Measurements from ENCODE around the gene UBQLN4. TPM values are rescaled to one million over a fixed set of nuclear protein-coding genes. Genes with fewer than 3 reads are reported as not detected.

UBQLN4 gene
- total RNA-seq, result 10 to 100 TPM; 27.0 to 43.6 TPM

DNA sequence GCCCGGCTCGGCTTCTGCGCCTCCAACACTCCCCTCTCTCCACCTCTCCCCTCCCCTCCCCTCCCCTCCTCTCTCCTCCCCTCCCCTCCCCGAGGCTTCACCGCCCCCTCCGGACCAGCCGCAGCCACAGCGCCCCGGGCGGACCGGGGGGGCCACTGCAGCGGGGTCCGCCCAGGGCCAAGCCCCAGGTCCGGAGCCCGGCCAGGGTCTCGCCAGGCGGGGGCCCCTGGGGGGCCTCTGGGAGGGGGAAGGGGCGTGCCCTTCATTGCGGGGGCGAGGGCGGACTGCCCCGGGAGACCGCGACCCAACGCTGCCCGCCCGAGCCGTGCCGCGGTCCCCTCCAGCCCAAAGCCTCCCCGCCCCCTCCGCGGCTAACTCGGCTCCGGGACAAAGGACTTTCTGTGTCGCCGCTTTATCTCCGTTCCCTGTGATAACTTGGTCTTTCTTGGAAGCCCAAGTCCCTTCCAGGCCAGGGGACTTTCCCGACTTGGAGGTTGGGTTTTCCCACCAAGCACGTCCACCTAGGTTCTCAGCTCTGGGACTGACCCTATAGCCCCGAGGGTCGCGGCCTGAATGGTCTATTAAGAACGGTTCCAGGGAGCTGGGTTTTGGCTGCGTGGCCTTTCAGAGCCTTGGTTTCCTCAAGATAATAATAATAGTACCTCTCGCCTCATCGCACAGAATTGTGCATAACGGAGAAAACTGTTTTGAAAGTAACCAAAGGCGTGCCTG is at the start of gene UBQLN4:
UBQLN4 (minus strand) TSS at position 31 of the 732 bp plus-strand sequence. CDS start 97 bp downstream, outside the sequence.
- peak; percentile 84 for DNase-seq (ENCODE audit: low spot score)
- H3K4me3 ChIP-seq, result peak within 1 kb of the TSS; percentile 69 to 93
- no peaks in the 10 kb centered on the region for H3K4me1 ChIP-seq (replicated peaks)
- no peaks in the 10 kb centered on the region for H3K36me3 ChIP-seq
- H3K27me3 ChIP-seq (replicated peaks; ENCODE audit: insufficient read depth), result no peaks in the 10 kb centered on the region
- TF ChIP-seq POLR2A (IDR thresholded peaks at IDR 0.05), result no peak
- TF ChIP-seq, protein P1, sequence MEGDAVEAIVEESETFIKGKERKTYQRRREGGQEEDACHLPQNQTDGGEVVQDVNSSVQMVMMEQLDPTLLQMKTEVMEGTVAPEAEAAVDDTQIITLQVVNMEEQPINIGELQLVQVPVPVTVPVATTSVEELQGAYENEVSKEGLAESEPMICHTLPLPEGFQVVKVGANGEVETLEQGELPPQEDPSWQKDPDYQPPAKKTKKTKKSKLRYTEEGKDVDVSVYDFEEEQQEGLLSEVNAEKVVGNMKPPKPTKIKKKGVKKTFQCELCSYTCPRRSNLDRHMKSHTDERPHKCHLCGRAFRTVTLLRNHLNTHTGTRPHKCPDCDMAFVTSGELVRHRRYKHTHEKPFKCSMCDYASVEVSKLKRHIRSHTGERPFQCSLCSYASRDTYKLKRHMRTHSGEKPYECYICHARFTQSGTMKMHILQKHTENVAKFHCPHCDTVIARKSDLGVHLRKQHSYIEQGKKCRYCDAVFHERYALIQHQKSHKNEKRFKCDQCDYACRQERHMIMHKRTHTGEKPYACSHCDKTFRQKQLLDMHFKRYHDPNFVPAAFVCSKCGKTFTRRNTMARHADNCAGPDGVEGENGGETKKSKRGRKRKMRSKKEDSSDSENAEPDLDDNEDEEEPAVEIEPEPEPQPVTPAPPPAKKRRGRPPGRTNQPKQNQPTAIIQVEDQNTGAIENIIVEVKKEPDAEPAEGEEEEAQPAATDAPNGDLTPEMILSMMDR (IDR thresholded peaks at IDR 0.05), result peak; percentile 25 to 75 (median 39)
- intact Hi-C loops (cut with DNase I), result no loop called here
- WGBS, result under 1% methylated on average over 43 of the region's 49 CpGs
- no peaks in the 10 kb centered on the region for H3K9me3 ChIP-seq
- peak within 1 kb of the TSS; percentile 89 for H3K27ac ChIP-seq

DNA sequence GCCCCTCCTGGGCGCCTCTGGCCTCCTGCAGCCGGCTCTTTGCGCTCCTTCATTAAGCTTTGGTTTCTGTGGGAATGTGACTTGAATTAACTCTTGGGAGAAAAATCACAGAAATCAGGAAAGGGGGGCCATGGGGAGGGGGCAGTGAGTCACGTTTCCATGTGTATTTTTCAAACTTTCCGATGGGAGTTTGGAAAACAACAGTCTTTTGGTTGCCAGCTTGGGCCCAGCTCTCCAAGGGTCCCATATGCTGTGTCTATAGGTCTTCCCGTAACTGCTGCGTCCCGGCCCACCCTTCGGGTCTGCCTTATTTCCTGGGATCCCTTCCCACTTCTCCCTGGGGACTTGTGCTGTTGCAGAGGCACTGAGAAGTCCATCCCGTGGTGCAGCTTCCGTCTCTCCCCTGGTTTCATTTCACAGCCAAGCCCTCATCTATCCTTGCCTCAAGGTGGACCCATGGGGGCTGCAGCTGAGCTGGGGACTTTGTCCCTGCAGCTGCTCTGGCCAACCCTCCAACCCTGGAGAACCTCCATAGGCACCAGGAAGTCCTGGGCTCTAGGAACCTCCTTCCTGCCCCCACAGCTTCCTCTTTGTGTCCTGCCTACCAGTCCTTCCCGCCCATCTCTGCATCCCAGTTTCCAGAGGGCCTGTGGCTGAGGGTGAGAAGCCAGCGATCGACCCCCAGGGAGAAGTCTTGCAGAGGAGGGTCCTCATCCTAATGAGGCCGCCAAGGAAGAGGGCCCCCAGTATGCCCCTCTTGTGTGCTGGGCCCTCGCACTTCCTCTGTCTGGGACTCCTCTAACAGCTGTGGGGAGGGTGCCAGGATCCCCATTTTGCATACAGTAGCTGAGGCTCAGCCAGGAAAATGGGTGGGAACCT is 49.3 kb upstream of the UBQLN4 start:
- H3K4me1 ChIP-seq (replicated peaks), result peaks cover 26% of the 10 kb centered on the region
- H3K27me3 ChIP-seq (replicated peaks; ENCODE audit: insufficient read depth), result no peaks in the 10 kb centered on the region
- H3K36me3 ChIP-seq, result no peaks in the 10 kb centered on the region
- peak overlapping the region; percentile 94 to 97 for H3K27ac ChIP-seq
- intact Hi-C loops (cut with DNase I), result no loop called here
- H3K4me3 ChIP-seq, result no peak overlapping the region
- no peaks in the 10 kb centered on the region for H3K9me3 ChIP-seq
- DNase-seq (ENCODE audit: low spot score), result no peak
- 64% methylated on average over 16 of the region's 16 CpGs for WGBS
- TF ChIP-seq, protein P1 (IDR thresholded peaks at IDR 0.05), result no peak
- TF ChIP-seq POLR2AphosphoS5 (IDR thresholded peaks at IDR 0.05) (no peak), POLR2A (IDR thresholded peaks at IDR 0.05) (no peak)

DNA sequence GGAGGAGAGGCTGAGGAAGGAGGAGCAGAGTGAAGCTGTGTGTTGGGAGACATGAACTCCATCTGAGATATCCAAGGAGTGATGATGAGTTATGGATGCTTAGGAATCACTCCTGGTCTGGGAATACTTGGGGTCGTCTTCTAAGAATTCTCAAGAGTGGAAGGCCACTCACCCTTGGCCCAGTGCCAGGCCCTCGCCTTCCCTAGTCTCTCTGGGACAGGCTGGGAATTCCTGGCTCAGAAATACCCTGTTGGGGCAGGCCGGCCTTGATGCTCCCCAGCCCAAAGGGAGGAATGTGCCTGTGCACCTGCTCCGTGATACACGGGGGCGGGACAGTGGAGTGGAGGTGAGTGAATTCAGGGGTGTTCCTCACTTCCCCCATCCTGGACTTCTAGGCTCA is 48.3 kb upstream of the UBQLN4 start:
- H3K9me3 ChIP-seq, result no peaks in the 10 kb centered on the region
- no peak overlapping the region for H3K27ac ChIP-seq
- H3K4me1 ChIP-seq (replicated peaks), result peaks cover 26% of the 10 kb centered on the region
- no peak overlapping the region for H3K4me3 ChIP-seq
- H3K36me3 ChIP-seq, result no peaks in the 10 kb centered on the region
- intact Hi-C loops (cut with DNase I), result no loop called here
- TF ChIP-seq POLR2A (IDR thresholded peaks at IDR 0.05), result no peak
- TF ChIP-seq, protein P1 (IDR thresholded peaks at IDR 0.05), result no peak
- no peak for TF ChIP-seq POLR2AphosphoS5 (IDR thresholded peaks at IDR 0.05)
- WGBS, result 52% methylated on average over 6 of the region's 6 CpGs
- DNase-seq (ENCODE audit: low spot score), result no peak
- no peaks in the 10 kb centered on the region for H3K27me3 ChIP-seq (replicated peaks; ENCODE audit: insufficient read depth)

DNA sequence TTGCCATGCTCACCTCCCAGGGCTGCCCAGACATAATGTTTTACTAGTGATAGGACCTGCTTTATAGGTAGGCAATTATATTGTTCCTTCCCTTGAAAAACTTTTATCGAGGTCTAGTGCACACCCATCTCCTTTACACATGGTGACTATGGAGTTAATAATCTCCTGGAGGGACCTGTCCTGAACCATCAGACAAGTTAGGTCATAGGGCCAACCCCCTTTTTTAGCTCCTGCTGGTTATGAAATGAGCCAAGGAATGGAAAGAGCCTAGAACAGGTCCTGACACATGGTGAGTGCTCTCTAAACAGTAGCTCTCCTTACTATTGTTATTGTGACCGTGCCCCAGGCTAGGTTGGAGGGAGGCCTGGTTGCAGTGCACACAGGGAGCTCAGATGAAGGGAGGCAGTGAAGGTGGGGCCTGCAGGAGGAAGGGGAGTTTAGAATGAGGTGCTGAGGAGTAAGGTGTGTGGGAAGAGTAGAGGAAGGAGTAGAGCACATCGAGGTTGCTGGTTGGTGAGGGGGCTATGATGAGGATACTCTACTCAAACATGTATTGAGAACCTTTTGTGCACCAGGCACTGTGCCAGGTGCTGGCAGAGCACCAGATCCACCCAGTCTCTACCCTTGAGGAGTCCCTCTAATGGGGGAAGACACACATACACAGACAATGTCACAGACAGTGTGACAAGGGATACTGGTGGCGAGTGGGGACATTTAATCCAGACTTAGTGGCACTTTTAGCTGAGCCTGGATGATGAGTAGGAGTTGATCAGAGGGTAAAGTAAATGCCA is 46.8 kb upstream of the UBQLN4 start:
- no peak overlapping the region for H3K4me3 ChIP-seq
- no peaks in the 10 kb centered on the region for H3K36me3 ChIP-seq
- no peaks in the 10 kb centered on the region for H3K9me3 ChIP-seq
- TF ChIP-seq, protein P1 (IDR thresholded peaks at IDR 0.05), result no peak
- no peak for TF ChIP-seq POLR2A (IDR thresholded peaks at IDR 0.05)
- intact Hi-C loops (cut with DNase I), result no loop called here
- no peak for DNase-seq (ENCODE audit: low spot score)
- no peaks in the 10 kb centered on the region for H3K27me3 ChIP-seq (replicated peaks; ENCODE audit: insufficient read depth)
- no peak overlapping the region for H3K27ac ChIP-seq
- WGBS, result 37% methylated on average over 4 of the region's 4 CpGs
- peaks cover 18% of the 10 kb centered on the region for H3K4me1 ChIP-seq (replicated peaks)
